NT2/D1 (cell line): ENCODE results near the gene PIK3AP1.
A peak's percentile ranks its signal among the peaks of the same experiment; 100 is the strongest.

Experiments used
- DNase-seq: peaks from one replicate; pipeline ENCODE4 v3.0.0-alpha.2; 2011; ENCODE audit warnings: low read depth, low spot score
- H3K27me3 ChIP-seq: 2 replicates; pipeline ENCODE4 v1.6.0; 2011; ENCODE audit warnings: mild to moderate bottlenecking; ENCODE audit not compliant: insufficient read length, insufficient read depth
- H3K36me3 ChIP-seq: 2 replicates; pipeline ENCODE4 v1.6.1; 2011; ENCODE audit warnings: mild to moderate bottlenecking, low read length, mixed read lengths; ENCODE audit not compliant: insufficient read depth, insufficient read length
- H3K4me1 ChIP-seq: 2 replicates; pipeline ENCODE4 v1.5.1; 2011; ENCODE audit not compliant: insufficient read depth, insufficient read length
- H3K4me3 ChIP-seq: 2 replicates; pipeline ENCODE4 v1.5.1; 2011; ENCODE audit warnings: low read depth; ENCODE audit not compliant: insufficient read length
- H3K9ac ChIP-seq: 2 replicates; pipeline ENCODE4 v1.6.0; 2011; ENCODE audit warnings: low read depth; ENCODE audit not compliant: insufficient read length
- H3K9me3 ChIP-seq: 2 replicates; pipeline ENCODE4 v1.5.1; 2011; ENCODE audit warnings: mild to moderate bottlenecking, low read length; ENCODE audit not compliant: insufficient read depth
- SUZ12 ChIP-seq: IDR thresholded peaks from 2 replicates; pipeline ENCODE4 v1.6.1; 2011; ENCODE audit not compliant: insufficient read length, insufficient read depth; ENCODE audit errors: extremely low read depth
- YY1 ChIP-seq: IDR thresholded peaks from 2 replicates; pipeline ENCODE4 v1.6.1; 2011; ENCODE audit not compliant: insufficient read length, insufficient read depth
- ZNF274 ChIP-seq: IDR thresholded peaks from 2 replicates; pipeline ENCODE4 v1.6.1; 2011; ENCODE audit warnings: mild to moderate bottlenecking, low read depth, low read length

PIK3AP1 gene

GRCh38 chr10:96719850-96720421 lies 378 bp downstream of the PIK3AP1 start:
- peak; percentile 36 for DNase-seq
- Histone ChIP-seq H3K36me3 (no peaks in the 10 kb centered on the region), H3K9me3 (no peaks in the 10 kb centered on the region), H3K4me1 (no peaks in the 10 kb centered on the region), H3K27me3 (peaks cover 19% of the 10 kb centered on the region), H3K9ac (peak overlapping the region; percentile 70), H3K4me3 (peak overlapping the region; percentile 66)
- TF ChIP-seq YY1, result no peak
- TF ChIP-seq SUZ12, result no peak
- TF ChIP-seq ZNF274, result no peak

GRCh38 chr10:96719200-96719599 lies 1.1 kb downstream of the PIK3AP1 start:
- Histone ChIP-seq H3K4me3 (no peak overlapping the region), H3K9me3 (no peaks in the 10 kb centered on the region), H3K36me3 (no peaks in the 10 kb centered on the region), H3K27me3 (peaks cover 19% of the 10 kb centered on the region), H3K9ac (no peak overlapping the region), H3K4me1 (no peaks in the 10 kb centered on the region)
- no peak for DNase-seq
- TF ChIP-seq YY1, result no peak
- no peak for TF ChIP-seq ZNF274
- no peak for TF ChIP-seq SUZ12

GRCh38 chr10:96718304-96718990 lies 1.9 kb downstream of the PIK3AP1 start:
- H3K9ac ChIP-seq, result no peak overlapping the region
- H3K9me3 ChIP-seq, result no peaks in the 10 kb centered on the region
- TF ChIP-seq YY1 (no peak), SUZ12 (no peak), ZNF274 (no peak)
- DNase-seq, result no peak
- H3K36me3 ChIP-seq, result no peaks in the 10 kb centered on the region
- peaks cover 19% of the 10 kb centered on the region for H3K27me3 ChIP-seq
- H3K4me1 ChIP-seq, result no peaks in the 10 kb centered on the region
- no peak overlapping the region for H3K4me3 ChIP-seq

- no peaks in the 10 kb centered on the region for H3K36me3 ChIP-seq
- no peaks in the 10 kb centered on the region for H3K4me1 ChIP-seq
- DNase-seq, result no peak
- no peak overlapping the region for H3K4me3 ChIP-seq
- no peaks in the 10 kb centered on the region for H3K9me3 ChIP-seq
- peaks cover 19% of the 10 kb centered on the region for H3K27me3 ChIP-seq
- TF ChIP-seq YY1, result no peak
- TF ChIP-seq SUZ12, result no peak
- no peak for TF ChIP-seq ZNF274
- H3K9ac ChIP-seq, result no peak overlapping the region
Measured at GRCh38 chr10:96716390-96716789, 3.9 kb downstream of the PIK3AP1 start.

GRCh38 chr10:96714746-96715255 lies 5.5 kb downstream of the PIK3AP1 start:
- Histone ChIP-seq H3K4me1 (no peaks in the 10 kb centered on the region), H3K27me3 (peaks cover 16% of the 10 kb centered on the region), H3K36me3 (no peaks in the 10 kb centered on the region), H3K9ac (no peak overlapping the region), H3K9me3 (no peaks in the 10 kb centered on the region), H3K4me3 (no peak overlapping the region)
- no peak for TF ChIP-seq YY1
- no peak for TF ChIP-seq ZNF274
- no peak for TF ChIP-seq SUZ12
- DNase-seq, result no peak

- H3K4me3 ChIP-seq, result no peak overlapping the region
- TF ChIP-seq ZNF274 (no peak), SUZ12 (no peak), YY1 (no peak)
- peaks cover 10% of the 10 kb centered on the region for H3K27me3 ChIP-seq
- no peaks in the 10 kb centered on the region for H3K9me3 ChIP-seq
- no peak for DNase-seq
- H3K36me3 ChIP-seq, result no peaks in the 10 kb centered on the region
- H3K9ac ChIP-seq, result no peak overlapping the region
- H3K4me1 ChIP-seq, result no peaks in the 10 kb centered on the region
Measured at GRCh38 chr10:96714031-96714590, 6.2 kb downstream of the PIK3AP1 start.

- Histone ChIP-seq H3K36me3 (no peaks in the 10 kb centered on the region), H3K9ac (no peak overlapping the region), H3K9me3 (no peaks in the 10 kb centered on the region), H3K27me3 (no peaks in the 10 kb centered on the region), H3K4me3 (no peak overlapping the region), H3K4me1 (no peaks in the 10 kb centered on the region)
- no peak for DNase-seq
- TF ChIP-seq ZNF274, result no peak
- TF ChIP-seq SUZ12, result no peak
- TF ChIP-seq YY1, result no peak
Measured at GRCh38 chr10:96712662-96713271, 7.5 kb downstream of the PIK3AP1 start.
